ENCODE measurements around the gene U2SURP. TPM values are rescaled to one million over a fixed set of nuclear protein-coding genes. Genes with fewer than 3 reads are reported as not detected.

The U2SURP gene
- total RNA-seq, 1 donor from 2014 or later: 232 TPM

GRCh38 chr3:142968319-142969025 is 32.9 kb upstream of the U2SURP start:
- Mint-ChIP-seq H3K4me1 (peaks cover 6% of the 10 kb centered on the region), H3K27me3 (ENCODE audit: insufficient read depth, low read depth) (peaks cover 8% of the 10 kb centered on the region), H3K36me3 (peaks cover 5% of the 10 kb centered on the region), H3K4me3 (no peak overlapping the region), H3K27ac (no peak overlapping the region), H3K9me3 (peaks cover 4% of the 10 kb centered on the region)
- Histone ChIP-seq H3K9ac (no peak overlapping the region), H3K4me1 (no peaks in the 10 kb centered on the region), H3K79me2 (ENCODE audit: low read depth) (no peaks in the 10 kb centered on the region), H3K27me3 (peaks cover 32% of the 10 kb centered on the region), H3K4me2 (no peak overlapping the region), H2AFZ (replicated peaks) (no peak overlapping the region), H4K20me1 (ENCODE audit: low read depth) (no peaks in the 10 kb centered on the region), H3K27ac (no peak overlapping the region), H3K9me3 (ENCODE audit: low read depth) (no peaks in the 10 kb centered on the region), H3K36me3 (no peaks in the 10 kb centered on the region), H3F3A (ENCODE audit: low read depth) (peaks cover 12% of the 10 kb centered on the region), H3K4me3 (no peak overlapping the region)
- no peak for TF ChIP-seq EZH2 (IDR thresholded peaks at IDR 0.05)
- TF ChIP-seq CTCF (IDR thresholded peaks at IDR 0.05): no peak
- no peak for TF ChIP-seq EZH2phosphoT487 (IDR thresholded peaks at IDR 0.05)
- no peak for DNase-seq (ENCODE audit: low spot score)

- Histone ChIP-seq H2AFZ (replicated peaks) (no peak overlapping the region), H3K9ac (no peak overlapping the region), H4K20me1 (ENCODE audit: low read depth) (no peaks in the 10 kb centered on the region), H3K4me2 (no peak overlapping the region), H3K9me3 (ENCODE audit: low read depth) (no peaks in the 10 kb centered on the region), H3K4me1 (no peaks in the 10 kb centered on the region), H3K36me3 (no peaks in the 10 kb centered on the region), H3K27ac (no peak overlapping the region), H3K79me2 (ENCODE audit: low read depth) (no peaks in the 10 kb centered on the region), H3F3A (ENCODE audit: low read depth) (no peaks in the 10 kb centered on the region), H3K27me3 (peaks cover 4% of the 10 kb centered on the region), H3K4me3 (no peak overlapping the region)
- TF ChIP-seq EZH2phosphoT487 (IDR thresholded peaks at IDR 0.05) (no peak), EZH2 (IDR thresholded peaks at IDR 0.05) (no peak), CTCF (IDR thresholded peaks at IDR 0.05) (no peak)
- no peak overlapping the region for H3K27ac Mint-ChIP-seq
- H3K36me3 Mint-ChIP-seq: no peaks in the 10 kb centered on the region
- H3K4me3 Mint-ChIP-seq: no peak overlapping the region
- no peak for DNase-seq (ENCODE audit: low spot score)
- H3K27me3 Mint-ChIP-seq (ENCODE audit: insufficient read depth, low read depth): no peaks in the 10 kb centered on the region
- H3K9me3 Mint-ChIP-seq: no peaks in the 10 kb centered on the region
- peaks cover under 1% of the 10 kb centered on the region for H3K4me1 Mint-ChIP-seq
Measured at GRCh38 chr3:142971431-142971830, 29.9 kb upstream of the U2SURP start.

- no peak for DNase-seq (ENCODE audit: low spot score)
- Histone ChIP-seq H3K79me2 (ENCODE audit: low read depth) (no peaks in the 10 kb centered on the region), H3F3A (ENCODE audit: low read depth) (no peaks in the 10 kb centered on the region), H2AFZ (replicated peaks) (no peak overlapping the region), H3K4me3 (no peak overlapping the region), H3K4me2 (no peak overlapping the region), H3K27ac (no peak overlapping the region), H3K27me3 (no peaks in the 10 kb centered on the region), H4K20me1 (ENCODE audit: low read depth) (no peaks in the 10 kb centered on the region), H3K36me3 (no peaks in the 10 kb centered on the region), H3K9me3 (ENCODE audit: low read depth) (no peaks in the 10 kb centered on the region), H3K9ac (no peak overlapping the region), H3K4me1 (no peaks in the 10 kb centered on the region)
- H3K4me1 Mint-ChIP-seq: peaks cover 5% of the 10 kb centered on the region
- no peaks in the 10 kb centered on the region for H3K9me3 Mint-ChIP-seq
- H3K36me3 Mint-ChIP-seq: no peaks in the 10 kb centered on the region
- TF ChIP-seq EZH2phosphoT487 (IDR thresholded peaks at IDR 0.05) (no peak), CTCF (IDR thresholded peaks at IDR 0.05) (no peak)
- no peak overlapping the region for H3K4me3 Mint-ChIP-seq
- H3K27ac Mint-ChIP-seq: peak overlapping the region; percentile 28
- H3K27me3 Mint-ChIP-seq (ENCODE audit: insufficient read depth, low read depth): no peaks in the 10 kb centered on the region
Measured at GRCh38 chr3:142972092-142972753, 29.1 kb upstream of the U2SURP start.
